Stimulated activated CD4-positive, alpha-beta T cell treated with anti-CD3 and anti-CD28 coated beads, TNF-alpha, amount 100 ng/mL, for 48 hours (primary cell): Measurements from ENCODE around the gene CSRP1.
"Not testable (repeated sequence)": the region's sequence is repeated elsewhere in the genome, so short reads cannot be mapped to it uniquely, and the experiment has no call there.

ENCODE experiments used
- DNase-seq, 3 donors: peaks; one replicate each; pipeline ENCODE4 v3.0.0-alpha.2; 2020; ENCODE audit warnings: low read depth in 3 of 3

CSRP1 gene

DNA sequence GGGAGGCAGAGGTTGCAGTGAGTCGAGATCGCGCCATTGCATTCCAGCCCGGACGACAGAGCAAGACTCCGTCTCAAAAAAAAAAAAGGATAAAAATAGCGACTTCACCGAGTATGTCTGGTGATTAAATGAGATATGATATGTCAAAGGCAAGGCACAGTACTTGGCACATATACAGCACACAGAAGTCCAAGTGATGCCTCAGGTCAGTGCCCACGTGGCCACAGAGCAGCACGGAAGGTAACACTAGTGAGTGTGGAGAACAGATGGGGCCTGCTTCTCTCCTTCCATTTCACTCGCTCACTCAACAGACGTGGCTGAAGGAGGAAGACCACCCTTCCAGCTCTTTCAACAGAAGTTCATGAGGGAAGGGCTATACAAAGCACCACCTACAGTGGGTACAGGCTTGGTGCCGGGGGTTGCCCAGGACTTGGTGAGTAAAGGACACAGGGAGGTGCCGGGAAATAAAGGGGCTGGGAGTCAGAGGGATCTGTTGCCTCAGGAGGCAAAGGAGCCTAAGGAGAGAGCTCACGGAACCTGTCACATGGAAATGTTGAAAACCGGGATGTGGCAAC lies 8.9 kb downstream of the CSRP1 start:
- no peak for DNase-seq

DNA sequence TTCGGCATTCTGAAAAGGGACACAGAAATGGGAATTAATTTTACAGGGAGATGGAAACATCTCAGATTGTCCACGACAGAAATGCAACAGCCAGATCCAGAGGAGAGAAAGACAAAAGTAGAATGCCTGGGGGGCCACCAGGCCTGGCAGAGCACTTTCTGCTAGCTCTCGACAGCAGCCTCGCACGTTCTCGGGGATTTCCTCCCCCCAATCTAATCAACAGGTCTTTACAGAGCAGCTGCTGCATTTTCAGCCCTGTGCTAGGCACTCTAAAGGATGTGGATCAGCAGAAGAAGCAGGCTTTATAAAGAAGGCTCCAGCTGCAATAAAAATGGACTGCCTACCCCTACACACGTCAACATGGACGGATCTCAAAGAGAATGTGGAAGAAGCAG lies 10.6 kb downstream of the CSRP1 start:
- no peak for DNase-seq

DNA sequence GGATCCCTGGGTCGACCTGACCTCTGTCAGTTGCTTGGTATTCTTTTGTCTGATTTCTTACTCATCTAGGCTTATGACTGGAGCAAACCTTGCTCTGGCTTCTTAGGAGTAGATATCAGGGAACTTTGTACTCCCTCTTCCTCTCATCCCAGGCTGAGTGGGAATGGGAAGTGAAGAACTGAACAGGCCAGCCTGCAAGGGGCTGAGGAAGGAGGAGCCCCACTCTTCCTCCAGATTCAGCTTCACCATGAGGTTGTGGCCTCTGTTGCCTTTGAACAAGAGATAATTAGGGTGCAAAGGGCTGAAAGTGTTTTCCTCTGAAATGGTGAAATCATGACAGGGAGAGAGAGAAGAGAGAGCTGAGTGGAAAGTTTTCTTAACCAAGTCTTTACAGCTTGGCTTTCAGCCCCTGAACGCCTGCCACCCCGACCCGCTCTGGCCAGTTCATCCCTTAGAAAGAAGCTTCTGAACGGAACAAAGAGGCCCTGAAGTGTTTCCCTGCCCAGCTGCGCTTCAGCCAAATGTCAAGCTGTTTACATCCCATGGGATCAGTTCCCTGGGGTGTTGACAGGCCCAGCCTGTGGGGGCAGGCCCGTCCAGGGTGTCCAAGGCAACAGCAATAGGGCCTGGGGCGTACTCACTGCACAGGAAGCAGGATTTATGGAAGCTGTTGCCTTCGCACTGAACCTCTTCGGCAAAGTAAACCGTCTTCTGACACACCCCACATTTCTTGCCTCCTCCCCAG lies 11.2 kb downstream of the CSRP1 start:
- no peak for DNase-seq

DNA sequence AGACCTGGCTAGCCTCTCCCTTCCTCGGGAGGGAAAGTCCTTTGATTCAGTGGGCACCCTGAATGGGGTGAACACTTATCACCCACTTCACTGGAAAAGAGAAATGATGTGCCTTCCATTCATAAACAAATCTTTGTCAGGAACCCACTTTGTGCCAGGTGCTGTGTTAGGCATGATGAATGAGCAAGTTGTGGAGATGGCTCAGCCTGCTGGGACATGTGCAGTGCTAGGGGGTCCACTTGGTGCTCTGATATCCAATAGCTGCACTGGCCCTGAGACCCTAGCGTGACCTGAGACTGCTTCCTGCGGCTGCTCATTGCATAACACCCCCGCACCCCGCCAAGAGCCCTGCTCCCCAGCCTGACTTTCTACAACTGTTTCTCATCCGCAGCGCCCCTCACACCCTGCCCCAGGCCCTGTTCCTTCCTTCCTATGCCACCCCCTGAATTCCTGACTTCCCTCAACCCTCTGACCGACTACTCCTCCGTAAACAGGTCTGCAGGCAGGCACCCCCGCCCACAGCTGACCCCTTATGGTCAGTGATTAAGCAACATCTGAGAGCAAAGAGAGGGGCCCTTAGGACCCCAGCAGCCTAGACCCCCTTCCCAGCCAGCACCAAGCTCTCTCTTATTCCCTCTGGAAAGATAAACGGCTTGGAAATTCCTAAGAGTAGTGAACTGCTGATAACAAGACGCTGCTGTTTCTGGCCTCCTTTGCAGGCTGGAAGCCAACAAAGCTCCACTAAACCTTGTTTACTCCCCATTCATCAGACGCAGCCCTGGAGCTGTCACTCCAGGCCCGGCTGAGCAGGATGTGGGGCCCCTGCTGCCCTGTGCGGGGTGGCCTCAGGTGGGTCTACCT lies 12.9 kb downstream of the CSRP1 start:
- no peak for DNase-seq

DNA sequence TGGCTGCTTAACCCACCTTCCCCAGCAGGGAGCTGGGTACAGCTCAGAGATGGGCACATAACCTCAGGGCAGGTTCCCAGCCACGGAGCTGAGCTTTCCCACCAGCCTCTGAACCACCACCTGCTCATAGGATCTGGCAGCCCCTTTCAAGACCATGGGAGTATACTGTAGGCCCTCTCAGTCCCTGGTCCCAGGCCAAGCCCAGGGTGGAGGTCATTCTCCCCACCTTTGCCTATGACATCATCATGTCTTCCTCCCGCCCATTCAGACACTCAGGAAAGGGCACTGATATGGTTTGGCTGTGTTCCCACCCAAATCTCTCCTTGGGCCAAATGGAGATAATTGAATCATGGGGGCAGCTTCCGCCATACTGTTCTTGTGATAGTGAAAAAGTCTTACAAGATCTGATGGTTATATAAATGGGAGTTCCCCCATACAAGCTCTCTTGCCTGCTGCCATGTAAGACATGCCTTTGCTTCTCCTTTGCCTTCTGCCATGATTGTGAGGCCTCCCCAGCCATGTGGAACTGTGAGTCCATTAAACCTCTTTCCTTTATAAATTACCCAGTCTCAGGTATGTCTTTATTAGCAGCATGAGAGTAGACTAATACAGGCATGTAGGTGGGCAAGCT lies 13.8 kb downstream of the CSRP1 start:
- not testable (repeated sequence) for DNase-seq

DNA sequence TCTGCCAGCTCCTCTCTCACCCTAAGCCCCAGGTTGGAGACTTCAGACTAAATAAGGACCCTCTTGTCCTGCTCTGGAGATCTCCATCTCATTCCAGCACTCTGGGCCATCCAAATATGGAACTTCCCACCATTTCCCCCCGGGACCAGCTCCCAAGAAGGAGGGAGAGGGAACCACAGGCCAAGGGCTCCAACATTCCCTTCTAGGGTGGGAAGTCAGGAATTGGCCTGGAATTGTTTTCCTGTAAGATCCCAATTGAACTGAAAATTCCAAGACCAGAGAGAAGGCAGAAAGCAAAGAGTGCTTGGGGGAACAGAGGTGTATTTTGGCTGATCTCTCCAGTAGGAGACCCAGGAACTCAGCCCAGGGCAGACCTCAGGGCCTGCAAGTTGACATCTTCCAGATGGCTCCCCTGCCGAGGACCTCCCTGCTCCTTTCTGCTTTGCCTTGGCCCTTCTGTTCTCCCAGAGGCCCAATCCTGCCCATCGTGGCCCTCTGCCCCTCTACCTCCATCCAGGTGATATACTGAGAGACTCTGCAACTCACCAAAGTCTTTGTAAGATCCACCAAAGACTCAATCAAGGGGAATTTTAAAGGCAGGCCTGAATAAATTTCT lies 14.9 kb downstream of the CSRP1 start:
- no peak for DNase-seq

DNA sequence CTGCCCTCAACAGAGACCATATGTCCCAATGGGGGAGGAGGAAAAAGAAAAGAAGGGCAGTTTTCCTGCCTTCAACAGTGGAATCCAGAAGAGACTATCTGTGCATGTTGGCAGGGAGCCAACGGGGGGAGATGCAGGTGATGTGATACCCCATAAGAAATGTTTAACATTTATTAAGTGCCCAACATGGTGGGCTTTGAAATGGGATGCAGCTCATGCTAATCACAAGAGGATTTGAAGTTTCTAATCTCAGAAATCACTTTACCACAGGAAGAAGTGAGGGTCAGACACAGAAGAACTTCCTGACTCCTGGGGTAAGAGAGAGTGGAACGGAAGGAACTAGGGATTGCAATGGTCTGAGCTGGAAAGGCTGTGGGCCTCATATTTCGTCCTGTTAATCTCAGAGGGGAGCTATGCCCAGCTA lies 16.2 kb downstream of the CSRP1 start:
- DNase-seq: no peak

DNA sequence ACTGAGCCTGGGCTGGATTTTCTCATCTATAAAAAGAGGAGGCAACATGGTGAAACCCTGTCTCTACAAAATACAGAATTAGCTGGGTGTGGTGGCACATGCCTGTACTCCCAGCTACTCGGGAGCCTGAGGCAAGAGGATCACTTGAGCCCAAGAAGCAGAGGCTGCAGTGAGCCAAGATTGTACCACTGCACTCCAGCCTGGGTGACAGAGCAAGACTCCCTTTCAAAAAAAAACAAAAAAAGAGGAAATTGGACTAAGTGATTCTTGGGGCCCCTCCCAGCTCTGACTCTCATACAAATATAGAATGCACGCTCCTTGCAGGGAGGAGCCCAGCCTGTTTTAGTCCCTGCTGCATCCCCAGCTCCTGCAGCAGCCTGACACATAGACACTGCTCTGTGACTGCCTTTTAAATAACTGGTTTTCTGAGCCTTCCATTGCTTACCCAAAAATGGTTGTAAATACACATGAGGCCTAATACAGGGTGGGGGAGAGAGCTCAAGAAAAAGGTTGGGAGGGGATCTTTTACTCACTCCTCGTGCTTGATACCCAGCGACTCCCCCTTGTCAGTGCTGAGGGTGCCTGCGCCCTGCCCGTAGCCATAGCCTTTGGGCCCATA lies 17.2 kb downstream of the CSRP1 start:
- DNase-seq: no peak

DNA sequence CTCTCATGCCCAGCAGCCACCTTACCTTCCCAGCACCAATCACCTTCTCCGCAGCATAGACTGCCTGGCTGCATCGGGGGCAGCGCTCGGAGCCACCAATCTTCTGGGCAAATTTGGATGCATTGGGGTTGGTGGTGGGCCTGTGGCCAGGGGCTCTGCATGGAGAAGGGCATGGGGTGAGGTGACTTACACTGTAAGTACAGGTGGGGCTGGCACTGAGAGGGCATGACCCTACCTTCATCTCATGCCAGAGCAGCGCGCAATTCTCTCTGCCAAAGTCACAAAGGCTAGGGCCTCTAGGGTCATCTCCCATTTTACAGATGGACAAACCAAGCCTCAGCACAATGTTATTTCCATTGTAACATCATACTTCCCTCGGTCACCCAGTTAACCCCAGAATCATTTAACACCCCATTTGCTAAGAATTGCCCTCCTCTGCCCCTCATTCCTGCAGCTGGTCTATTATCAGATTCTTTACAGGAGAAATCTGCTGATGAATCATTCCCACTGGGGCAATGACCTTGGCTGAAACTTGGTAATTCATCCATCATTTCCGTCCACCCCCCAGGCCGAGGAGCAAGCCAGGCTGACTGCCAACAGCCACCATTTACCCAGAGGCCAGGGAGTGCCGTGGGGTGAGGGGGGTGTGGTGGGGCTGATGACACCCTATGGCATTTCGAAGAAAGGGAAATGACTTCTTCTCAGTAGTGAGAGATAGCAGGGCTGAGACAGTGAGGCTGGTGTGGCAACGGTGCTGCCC lies 17.9 kb downstream of the CSRP1 start:
- no peak for DNase-seq

DNA sequence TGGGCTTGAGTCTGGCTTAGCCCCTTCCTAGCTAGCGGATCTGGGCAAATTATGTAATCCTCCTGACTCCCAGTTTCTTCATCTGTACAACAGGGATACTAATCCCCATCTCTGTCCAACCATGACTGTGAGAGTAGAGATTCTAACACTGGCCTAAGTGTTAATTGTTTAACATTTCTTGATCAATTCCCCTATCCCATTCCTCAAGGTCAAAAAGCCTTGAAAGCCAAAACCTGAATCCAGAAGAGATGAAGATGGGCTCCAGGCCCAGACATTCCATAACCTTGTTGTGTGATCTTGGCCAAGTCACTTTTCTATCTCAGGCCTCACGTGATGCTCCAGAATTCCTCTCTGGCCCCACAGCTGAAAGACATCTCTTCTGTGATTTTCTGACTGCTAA lies 19.2 kb downstream of the CSRP1 start:
- DNase-seq: no peak

DNA sequence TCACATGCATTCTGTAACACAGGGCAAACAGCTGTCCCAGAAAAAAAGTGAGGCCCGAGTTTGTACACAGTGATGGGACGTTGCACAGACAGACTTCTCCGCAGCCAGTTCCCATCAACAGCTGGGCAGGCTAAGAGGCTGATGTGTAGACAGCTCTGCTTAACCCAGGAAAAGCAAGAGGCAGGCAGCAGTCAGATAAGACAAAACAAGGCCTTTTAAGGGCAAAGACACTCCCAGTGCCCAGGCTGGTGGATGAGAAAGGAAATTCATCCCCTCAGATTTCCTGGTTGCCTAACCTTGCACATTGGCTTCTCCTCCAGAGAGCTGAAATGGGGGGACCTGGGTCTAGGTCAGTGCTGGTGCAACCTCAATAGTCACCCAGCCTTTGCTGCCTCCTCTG lies 20.7 kb downstream of the CSRP1 start:
- DNase-seq: no peak

DNA sequence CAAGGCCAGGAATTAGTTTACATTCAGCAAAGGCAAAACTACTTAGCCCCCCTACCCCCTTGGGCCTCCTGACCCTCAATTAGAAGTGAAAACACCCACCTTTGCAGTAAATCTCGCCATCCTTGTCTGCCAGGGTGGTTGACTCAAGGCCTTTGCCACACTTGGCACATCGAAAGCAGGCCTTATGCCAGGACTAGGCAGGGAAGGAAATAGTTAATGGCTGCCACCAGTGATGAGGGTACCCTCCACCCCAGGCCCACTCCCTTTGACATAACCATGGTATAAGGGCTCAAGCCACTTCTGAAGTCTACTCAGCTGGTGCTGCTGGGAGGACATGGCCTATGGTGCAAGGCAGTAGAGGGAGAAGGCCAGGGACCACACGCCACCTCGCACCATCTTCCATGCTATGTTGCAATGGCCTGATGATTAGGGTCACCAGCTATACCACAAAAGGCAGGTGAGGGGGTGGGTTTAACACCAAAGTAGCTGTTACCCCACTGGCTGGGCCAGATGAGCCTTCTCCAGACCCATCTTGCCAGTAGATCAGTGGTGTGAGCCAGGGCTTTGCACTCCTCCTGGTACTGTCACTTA lies 21.6 kb downstream of the CSRP1 start:
- DNase-seq: no peak

DNA sequence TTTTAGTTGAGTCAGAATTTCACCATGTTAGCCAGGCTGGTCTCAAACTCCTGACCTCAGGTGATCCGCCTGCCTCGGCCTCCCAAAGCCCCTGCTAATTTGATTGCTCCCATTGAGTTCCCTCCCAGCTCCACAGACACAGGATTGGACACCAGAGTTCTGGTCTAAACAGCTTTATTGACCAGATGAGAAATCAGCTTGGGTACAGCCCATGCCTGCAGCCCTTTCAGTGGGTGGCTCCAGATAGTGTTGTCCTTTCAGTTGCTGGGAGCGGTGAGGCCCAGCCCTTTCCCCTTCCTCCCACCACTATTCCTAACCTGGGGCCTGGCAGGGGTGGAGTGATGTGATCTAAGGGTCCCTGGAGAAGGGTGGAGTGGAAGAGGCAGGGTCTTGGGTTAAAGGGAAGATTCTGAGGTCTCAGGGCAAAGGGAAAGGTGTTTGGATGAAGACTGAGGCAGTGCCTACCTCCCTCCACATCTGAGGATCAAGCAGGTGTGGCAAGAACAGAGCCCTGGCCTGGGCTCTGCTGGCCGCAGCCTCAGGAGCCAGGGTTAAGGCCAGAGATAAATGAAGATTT lies 23.5 kb downstream of the CSRP1 start:
- DNase-seq: no peak

DNA sequence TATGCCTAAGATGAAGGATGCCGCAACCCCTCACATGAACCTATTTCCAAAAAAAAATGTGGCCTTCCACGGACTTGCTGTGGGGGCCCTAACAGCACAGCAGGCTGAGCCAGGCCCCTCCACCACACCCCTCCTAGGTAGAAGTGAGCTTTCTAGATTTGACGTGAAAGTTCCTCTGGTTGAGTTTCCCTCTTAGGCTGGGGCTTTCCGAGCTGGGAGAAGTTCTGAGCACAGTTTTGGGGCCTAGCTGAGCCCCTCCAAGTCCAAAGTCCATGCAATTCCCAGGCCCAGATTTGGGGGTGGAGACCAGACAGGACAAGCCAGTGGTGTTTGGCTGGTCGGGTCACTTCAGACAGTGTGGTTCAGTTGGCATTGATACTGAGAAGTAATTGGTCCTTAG lies 24.2 kb downstream of the CSRP1 start:
- DNase-seq: no peak

DNA sequence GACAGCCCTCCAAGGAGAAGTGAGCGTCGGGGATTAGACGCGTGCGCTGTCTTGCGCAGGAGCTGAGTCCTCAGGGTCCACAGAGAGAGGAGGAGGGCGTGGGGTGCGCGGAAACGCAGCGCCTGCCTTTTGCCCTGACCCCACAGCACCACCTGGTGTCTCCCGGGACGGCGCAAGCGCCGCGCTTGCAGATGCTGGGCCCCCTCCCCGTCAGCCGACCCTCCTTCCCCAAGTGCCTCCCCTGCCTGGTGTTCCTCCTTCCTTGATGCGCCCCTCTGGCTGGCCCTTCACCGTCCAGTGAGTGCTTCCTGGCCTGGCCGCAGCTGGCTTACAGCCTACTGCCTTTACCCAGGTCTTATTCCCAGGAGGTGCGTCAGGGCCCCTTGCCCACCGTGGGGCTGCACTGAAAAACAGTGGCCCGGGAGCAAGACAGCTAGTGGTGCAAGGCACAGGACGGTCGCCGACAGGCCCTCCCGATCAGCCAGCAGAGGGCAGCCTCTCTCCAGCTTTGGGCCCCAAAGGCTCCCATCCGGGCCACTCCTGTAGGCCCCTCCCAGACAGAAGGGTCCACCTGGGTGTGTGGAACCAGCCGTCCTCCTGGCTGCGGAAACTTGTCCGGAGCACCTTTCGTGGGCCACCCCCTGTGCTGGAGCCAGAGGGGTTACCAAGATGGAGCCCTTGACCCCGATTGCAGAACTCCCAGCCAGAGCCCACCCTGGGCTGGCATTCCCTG lies 25.0 kb downstream of the CSRP1 start:
- peak; percentile 60 to 81 (median 69) for DNase-seq

DNA sequence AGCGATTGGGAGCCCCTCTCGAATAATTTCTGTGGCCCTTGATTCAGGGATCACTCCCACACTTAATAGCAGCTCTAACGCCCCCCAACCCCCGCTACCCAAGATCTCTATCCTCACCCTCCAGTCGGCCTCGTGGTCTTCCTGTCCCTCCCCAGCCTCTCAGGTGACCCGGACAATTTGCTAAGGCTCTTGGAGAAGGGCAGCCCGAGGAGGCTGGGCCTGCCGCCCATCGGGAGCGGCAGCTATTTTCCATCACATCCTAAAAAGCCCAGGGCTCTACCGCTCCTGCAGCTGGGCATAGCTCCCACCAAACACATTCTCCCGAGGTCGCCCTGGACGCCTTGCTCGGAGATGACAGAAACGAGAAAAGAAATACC lies 25.9 kb downstream of the CSRP1 start:
- DNase-seq: no peak

DNA sequence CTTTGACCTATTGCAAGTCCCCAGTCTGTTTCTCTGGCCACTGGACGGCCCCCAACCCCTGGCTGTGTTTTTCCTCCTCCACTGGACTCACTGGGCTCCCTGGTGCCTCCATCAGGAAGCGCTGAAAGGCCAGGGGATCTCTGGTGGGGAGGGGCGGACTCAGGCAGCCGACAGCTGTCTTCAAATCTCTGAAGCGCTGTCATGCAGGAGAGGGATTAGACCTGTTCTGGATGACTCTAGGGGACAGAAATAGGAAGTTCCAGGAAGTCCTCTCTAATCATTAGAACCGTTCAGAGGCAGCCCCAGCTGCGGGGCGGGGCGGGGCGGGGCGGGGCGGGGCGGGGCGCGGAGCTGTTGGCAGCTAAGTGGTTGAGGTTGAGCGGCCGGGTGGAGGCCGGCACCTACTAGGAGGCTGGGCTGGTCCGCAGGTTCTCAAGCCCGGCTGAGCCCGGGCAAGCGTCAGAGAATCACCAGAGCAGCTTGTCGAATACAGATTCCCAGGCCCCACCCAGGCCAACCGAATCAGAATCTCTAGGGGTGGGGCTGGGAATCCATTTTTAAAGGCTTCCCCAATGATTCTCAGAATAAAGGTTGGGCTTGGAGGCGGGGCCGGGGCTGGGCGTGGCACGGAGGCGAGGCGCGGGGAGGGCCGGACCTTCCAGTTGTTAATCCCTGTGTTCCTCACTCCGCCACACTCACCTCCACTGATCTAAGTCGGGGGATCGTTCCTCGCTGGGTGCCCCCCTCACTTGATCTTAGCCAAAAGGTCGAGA lies 26.5 kb downstream of the CSRP1 start:
- DNase-seq: peak; percentile 33 to 60 (median 37)

DNA sequence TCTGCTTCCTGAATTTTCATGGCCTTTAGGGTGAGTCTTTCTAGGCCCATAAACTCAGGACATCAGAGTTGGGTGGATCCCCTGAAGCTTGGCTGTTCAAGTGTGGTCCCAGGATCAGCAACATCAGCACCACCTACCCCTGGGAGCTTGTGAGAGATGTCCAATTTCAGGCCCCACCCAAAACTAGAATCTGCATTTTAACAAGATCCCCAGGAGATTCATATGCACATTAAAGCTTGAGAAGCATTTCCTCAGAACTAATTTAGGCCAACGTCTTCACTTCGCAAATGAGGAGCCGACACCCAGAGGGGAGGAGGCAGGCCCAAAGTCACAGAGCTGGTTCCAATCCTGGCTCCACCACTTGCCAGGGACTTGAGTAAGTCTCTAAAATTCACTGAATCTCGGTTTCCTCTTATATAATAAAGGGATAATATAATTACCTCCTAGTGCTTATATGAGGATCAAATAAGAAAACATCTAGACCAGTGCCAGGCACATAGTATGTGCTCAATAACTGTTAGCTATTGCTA lies 27.7 kb downstream of the CSRP1 start:
- DNase-seq: no peak
